Measurements from ENCODE around the gene ABHD8. TPM values are rescaled to one million over a fixed set of nuclear protein-coding genes. Genes with fewer than 3 reads are reported as not detected.

The ABHD8 gene
- total and polyA plus RNA-seq, 2 of the 13 experiments (the other 11 are each of a cell fraction or from before 2014, with no cell fraction given) = 6.3 to 7.2 TPM

DNA sequence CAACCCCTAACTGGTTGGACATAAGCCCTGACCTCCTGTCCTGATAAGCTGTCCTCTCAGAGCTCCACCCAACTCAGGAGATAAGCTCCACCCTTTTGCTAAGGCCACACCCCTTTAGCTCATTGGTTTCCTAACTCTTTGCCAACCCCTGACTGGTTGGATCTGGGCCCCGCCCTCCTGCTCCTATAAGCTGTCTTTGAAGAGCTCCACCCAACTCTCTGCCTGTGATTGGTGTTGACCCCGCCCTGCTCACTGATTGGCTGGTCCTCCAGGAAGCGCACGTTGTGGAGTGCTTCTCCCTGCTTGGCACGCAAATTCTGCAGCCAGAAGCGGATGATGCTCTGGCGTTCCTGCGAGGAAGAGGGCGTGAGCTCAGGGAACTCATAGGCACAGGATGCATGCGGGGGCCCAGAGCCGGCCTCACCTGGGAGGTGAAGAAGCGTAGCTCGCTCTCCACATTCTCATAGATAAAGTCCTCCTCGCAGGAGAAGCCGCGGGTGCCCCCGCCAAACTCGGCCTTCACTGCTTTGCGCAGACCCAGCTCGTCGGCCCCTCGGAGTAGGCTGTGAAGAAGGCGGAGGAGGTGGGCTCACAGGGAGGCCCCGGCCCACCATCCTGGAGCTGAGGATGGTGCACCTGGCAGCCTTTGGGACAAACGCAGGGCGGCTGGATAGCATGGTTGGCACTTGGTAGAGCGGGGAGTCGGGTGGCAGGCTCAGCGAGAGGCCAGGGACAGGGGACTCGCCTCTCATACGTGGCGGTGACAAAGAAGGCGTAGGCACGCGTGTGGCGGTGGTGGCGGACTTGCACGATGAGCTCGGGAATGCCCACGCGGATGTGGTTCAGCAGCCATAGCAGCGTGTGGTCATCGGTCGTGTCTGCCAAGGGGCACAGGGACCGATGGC lies 29.7 kb upstream of the ABHD8 start (continued):
- TF ChIP-seq NR2F2 (IDR thresholded peaks at IDR 0.05; ENCODE audit: borderline replicate concordance, low read depth) (no peak), ZNF563 (CRISPR knock-in tag; IDR thresholded peaks at IDR 0.05) (no peak), MYNN (CRISPR knock-in tag; IDR thresholded peaks at IDR 0.05; ENCODE audit: low read depth) (no peak), ZNF496 (CRISPR knock-in tag; IDR thresholded peaks at IDR 0.05; ENCODE audit: insufficient replicate concordance) (no peak), ZSCAN21 (CRISPR knock-in tag; IDR thresholded peaks at IDR 0.05; ENCODE audit: borderline replicate concordance) (no peak), SCMH1 (CRISPR knock-in tag; IDR thresholded peaks at IDR 0.05; ENCODE audit: borderline replicate concordance) (no peak), SP2 (CRISPR knock-in tag; IDR thresholded peaks at IDR 0.05) (peak; percentile 46; the same call in 1 of the 2 replicates), MXI1 (IDR thresholded peaks at IDR 0.05; ENCODE audit: borderline replicate concordance, low read depth, low read length) (no peak), ZNF569 (CRISPR knock-in tag; IDR thresholded peaks at IDR 0.05; ENCODE audit: borderline replicate concordance) (no peak), SP140L (CRISPR knock-in tag; IDR thresholded peaks at IDR 0.05; ENCODE audit: borderline replicate concordance) (no peak), ZNF282 (IDR thresholded peaks at IDR 0.05; ENCODE audit: partially characterized antibody) (no peak), ZNF274 (CRISPR knock-in tag; IDR thresholded peaks at IDR 0.05) (no peak), NFE2 (CRISPR knock-in tag; IDR thresholded peaks at IDR 0.05) (no peak), FIP1L1 (IDR thresholded peaks at IDR 0.05; ENCODE audit: borderline replicate concordance, insufficient read depth, low read depth, low read length) (no peak), RARG (CRISPR knock-in tag; IDR thresholded peaks at IDR 0.05; ENCODE audit: low read depth) (no peak), ONECUT2 (CRISPR knock-in tag; IDR thresholded peaks at IDR 0.05) (no peak), ZNF75D (CRISPR knock-in tag; IDR thresholded peaks at IDR 0.05; ENCODE audit: borderline replicate concordance) (no peak), KAT2B (IDR thresholded peaks at IDR 0.05; ENCODE audit: borderline replicate concordance, low read depth, low read length) (no peak), NFYC (CRISPR knock-in tag; IDR thresholded peaks at IDR 0.05) (peak; percentile 82)
- TF ChIP-seq, protein P1, sequence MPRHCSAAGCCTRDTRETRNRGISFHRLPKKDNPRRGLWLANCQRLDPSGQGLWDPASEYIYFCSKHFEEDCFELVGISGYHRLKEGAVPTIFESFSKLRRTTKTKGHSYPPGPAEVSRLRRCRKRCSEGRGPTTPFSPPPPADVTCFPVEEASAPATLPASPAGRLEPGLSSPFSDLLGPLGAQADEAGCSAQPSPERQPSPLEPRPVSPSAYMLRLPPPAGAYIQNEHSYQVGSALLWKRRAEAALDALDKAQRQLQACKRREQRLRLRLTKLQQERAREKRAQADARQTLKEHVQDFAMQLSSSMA (CRISPR knock-in tag; IDR thresholded peaks at IDR 0.05) = no peak
- TF ChIP-seq, protein P2, sequence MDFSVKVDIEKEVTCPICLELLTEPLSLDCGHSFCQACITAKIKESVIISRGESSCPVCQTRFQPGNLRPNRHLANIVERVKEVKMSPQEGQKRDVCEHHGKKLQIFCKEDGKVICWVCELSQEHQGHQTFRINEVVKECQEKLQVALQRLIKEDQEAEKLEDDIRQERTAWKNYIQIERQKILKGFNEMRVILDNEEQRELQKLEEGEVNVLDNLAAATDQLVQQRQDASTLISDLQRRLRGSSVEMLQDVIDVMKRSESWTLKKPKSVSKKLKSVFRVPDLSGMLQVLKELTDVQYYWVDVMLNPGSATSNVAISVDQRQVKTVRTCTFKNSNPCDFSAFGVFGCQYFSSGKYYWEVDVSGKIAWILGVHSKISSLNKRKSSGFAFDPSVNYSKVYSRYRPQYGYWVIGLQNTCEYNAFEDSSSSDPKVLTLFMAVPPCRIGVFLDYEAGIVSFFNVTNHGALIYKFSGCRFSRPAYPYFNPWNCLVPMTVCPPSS (IDR thresholded peaks at IDR 0.05) = no peak
- TF ChIP-seq, protein P3, sequence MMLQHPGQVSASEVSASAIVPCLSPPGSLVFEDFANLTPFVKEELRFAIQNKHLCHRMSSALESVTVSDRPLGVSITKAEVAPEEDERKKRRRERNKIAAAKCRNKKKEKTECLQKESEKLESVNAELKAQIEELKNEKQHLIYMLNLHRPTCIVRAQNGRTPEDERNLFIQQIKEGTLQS (CRISPR knock-in tag; IDR thresholded peaks at IDR 0.05) = no peak
- TF ChIP-seq, protein P4, sequence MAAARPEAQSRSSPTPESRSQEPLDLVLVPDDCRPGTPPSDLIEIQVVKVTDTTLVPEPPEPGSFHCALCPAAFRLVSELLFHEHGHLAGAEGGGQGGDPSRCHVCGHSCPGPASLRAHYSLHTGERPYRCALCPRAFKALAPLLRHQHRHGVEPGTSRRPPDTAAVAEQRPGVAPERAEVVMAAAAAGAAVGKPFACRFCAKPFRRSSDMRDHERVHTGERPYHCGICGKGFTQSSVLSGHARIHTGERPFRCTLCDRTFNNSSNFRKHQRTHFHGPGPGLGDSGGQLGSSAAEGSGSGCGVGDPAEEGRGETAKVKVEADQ (CRISPR knock-in tag; IDR thresholded peaks at IDR 0.05; ENCODE audit: borderline replicate concordance) = no peak
- TF ChIP-seq, protein P5, sequence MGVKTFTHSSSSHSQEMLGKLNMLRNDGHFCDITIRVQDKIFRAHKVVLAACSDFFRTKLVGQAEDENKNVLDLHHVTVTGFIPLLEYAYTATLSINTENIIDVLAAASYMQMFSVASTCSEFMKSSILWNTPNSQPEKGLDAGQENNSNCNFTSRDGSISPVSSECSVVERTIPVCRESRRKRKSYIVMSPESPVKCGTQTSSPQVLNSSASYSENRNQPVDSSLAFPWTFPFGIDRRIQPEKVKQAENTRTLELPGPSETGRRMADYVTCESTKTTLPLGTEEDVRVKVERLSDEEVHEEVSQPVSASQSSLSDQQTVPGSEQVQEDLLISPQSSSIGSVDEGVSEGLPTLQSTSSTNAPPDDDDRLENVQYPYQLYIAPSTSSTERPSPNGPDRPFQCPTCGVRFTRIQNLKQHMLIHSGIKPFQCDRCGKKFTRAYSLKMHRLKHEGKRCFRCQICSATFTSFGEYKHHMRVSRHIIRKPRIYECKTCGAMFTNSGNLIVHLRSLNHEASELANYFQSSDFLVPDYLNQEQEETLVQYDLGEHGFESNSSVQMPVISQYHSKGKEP (CRISPR knock-in tag; IDR thresholded peaks at IDR 0.05) = no peak
